Tracheal epithelial cell (primary cell): ENCODE data around the gene GNPTG. TPM values are rescaled to one million over a fixed set of nuclear protein-coding genes. Genes with fewer than 3 reads are reported as not detected.

Source experiments
- total RNA-seq: library from RNA; depleted of rRNA; stranded (reverse); fragments of >200 nt; gene quantifications from 2 replicates; pipeline ENCODE4 v1.2.1, GENCODE V29; 2014

The GNPTG gene
- total RNA-seq = 34.9 and 37.1 TPM in 2 replicates

DNA sequence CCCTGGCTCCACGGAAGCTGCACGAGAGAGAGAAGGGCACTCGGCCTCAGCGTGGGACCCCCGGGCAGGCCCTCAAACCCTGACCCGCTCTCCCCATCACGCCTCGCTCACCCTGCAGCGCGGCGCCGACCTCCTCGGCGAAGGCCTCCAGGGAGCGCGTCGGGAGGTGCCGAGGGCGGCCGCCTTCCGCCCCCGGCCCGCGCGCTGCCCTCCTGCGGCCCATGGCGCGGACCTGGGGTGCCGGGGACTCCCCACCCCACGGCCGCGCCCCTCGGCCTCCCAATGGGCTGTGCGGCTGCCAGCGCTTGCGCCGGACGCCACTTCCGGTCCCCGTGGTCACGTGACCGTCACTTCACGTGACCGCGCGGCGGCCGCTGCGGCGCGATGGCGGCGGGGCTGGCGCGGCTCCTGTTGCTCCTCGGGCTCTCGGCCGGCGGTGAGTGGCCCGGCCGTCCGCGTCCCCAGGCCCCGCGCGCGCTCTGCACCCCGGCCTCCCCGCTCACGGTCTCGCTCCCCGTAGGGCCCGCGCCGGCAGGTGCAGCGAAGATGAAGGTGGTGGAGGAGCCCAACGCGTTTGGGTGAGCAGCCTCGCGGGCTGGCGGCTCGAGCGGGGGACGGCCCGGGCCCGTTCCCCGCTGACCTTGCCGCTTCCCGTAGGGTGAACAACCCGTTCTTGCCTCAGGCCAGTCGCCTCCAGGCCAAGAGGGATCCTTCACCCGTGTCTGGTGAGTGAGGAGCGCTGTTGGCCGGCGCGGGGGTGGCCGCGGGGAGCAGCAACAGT, at the start of gene GNPTG, which contains the start of gene TSR3:
Gene GNPTG, plus strand, starts transcription at position 350 of the 781 bp plus-strand sequence. Its CDS starts 35 bp downstream, at position 385.
Gene TSR3, minus strand, starts transcription at position 297 of the 781 bp plus-strand sequence. Its CDS starts 74 bp downstream, at position 223.

DNA sequence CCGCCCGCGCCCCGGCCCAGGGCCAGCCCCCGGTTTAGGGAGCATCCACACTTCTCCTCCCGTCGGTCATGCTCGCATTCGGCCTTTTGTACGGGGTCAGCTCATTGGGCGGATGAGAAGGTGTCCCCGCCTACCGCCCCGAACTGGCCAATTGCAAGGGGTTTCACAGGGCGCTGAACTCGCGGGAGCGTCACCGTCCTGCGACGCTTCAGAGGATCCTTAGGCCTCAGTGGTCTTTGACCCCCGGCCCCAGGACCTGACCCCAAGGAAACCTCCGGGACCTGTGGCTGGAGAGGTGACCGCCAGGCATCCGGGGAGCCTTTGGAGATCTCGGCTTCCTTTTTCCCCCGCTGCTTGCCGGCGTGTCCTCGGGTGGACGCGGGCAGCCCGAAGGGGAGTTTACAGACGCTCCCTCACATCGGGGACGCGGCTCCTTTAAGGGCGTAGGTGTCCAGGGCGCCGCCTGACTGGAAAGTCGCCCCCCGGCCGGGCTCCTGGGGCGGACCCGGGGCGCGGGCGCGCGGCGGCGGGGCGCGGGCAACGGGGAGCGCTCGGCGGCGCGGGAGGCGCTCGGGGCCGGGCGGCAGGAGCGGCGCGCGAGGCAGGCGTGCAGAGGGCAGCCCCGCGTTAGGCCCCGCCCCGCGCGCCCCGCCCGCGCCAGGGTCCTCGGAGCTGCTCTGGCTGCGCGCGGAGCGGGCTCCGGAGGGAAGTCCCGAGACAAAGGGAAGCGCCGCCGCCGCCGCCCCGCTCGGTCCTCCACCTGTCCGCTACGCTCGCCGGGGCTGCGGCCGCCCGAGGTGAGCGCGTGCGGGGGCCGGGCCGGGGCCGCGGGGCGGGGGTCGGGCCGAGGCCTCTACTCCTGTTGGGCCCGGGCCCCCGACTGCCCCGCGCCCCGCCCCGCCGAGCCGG, 42.5 kb upstream of the GNPTG start, which contains the start of gene UBE2I:
Gene UBE2I, plus strand, starts transcription at position 660 of the 909 bp plus-strand sequence. CDS start 4,395 bp downstream, outside the sequence.

DNA sequence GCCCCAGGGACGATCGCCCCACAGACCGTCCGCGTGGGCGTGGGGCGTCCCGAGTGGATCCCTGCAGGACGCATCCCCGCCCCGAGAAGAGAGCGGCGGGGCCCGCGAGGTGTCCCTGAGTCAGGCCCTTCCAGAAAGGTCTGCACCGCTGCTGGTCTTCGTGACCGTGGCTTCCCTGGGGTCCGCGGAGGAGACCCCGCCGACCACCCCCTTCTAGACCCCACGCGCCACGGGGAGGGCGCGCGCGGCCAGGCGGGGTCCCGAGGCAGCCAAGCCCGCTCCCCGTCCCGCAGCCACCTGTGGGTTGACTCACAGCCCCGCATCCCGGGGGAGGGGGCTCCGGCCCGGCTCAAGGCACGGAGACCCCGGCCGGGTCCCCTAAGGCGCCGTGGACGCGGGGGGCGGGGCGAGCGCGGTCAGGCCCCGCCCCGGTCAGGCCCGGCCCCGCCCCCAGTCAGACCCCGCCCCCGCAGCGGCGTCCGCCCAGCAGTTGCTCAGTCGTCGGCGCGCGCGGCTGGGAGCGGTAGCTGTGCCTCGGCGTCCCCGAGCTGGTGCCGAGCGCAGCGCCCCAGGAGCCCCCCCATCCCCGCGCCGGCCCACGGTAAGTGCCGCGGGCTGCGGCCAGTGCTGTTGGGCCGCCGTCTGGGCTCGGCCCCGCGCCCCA, 18.4 kb upstream of the GNPTG start, which contains the start of gene BAIAP3:
Gene BAIAP3, plus strand, starts transcription at position 497 of the 664 bp plus-strand sequence. CDS start 4,905 bp downstream, outside the sequence.

Other genes starting within 250 kb of the GNPTG start
- under 0.01 and 0.24 TPM in 2 replicates for gene CACNA1H, start 198.8 kb upstream of the GNPTG start, total RNA-seq
- not detected in 2 replicates for gene TPSG1, start 126.7 kb upstream of the GNPTG start, total RNA-seq
- not detected in 2 replicates for gene TPSB2, start 121.7 kb upstream of the GNPTG start, total RNA-seq
- not detected in 2 replicates for gene TPSAB1, start 111.2 kb upstream of the GNPTG start, total RNA-seq
- gene TPSD1, start 95.9 kb upstream of the GNPTG start, total RNA-seq = not detected in 2 replicates
- 39.9 and 50.1 TPM in 2 replicates for gene UBE2I, start 42.3 kb upstream of the GNPTG start, total RNA-seq
- gene BAIAP3, start 18.3 kb upstream of the GNPTG start, total RNA-seq = 0.24 and 0.85 TPM in 2 replicates
- gene TSR3, start 53 bp upstream of the GNPTG start, total RNA-seq = 114 and 120 TPM in 2 replicates
- 2.3 and 4.1 TPM in 2 replicates for gene UNKL, start 62.8 kb downstream of the GNPTG start, total RNA-seq
- gene UQCC4, start 68.8 kb downstream of the GNPTG start, total RNA-seq = 14.7 and 16.1 TPM in 2 replicates
- not detected in 2 replicates for gene PERCC1, start 79.1 kb downstream of the GNPTG start, total RNA-seq
- gene CCDC154, start 92.6 kb downstream of the GNPTG start, total RNA-seq = 0.24 and 0.43 TPM in 2 replicates
- gene CLCN7, start 123.1 kb downstream of the GNPTG start, total RNA-seq = 56.5 and 80.7 TPM in 2 replicates
- 0.85 TPM in 1 of 2 replicates, not detected in the other for gene PTX4, start 137.0 kb downstream of the GNPTG start, total RNA-seq
- 7.2 and 8.9 TPM in 2 replicates for gene TELO2, start 141.4 kb downstream of the GNPTG start, total RNA-seq
- under 0.01 and 0.72 TPM in 2 replicates for gene TMEM204, start 181.7 kb downstream of the GNPTG start, total RNA-seq